Esophagus mucosa (tissue), 1 donor: ENCODE data around the gene RAD51AP2. TPM values are rescaled to one million over a fixed set of nuclear protein-coding genes. Genes with fewer than 3 reads are reported as not detected.
"Not testable (repeated sequence)": the region's sequence is repeated elsewhere in the genome, so short reads cannot be mapped to it uniquely, and the experiment has no call there.

Experiments
- ATAC-seq: fragments of 200-7000 bp; cut with Tn5 transposase; one replicate; pipeline ENCODE4 v1.9.1; 2020
- total RNA-seq: library from RNA; stranded (reverse); gene quantifications from one replicate; pipeline ENCODE4 v1.2.4, GENCODE V29; 2023
- donor health status: DM: yes; HTN: yes; CAD: no.

The RAD51AP2 gene
- total RNA-seq, 1 donor from 2014 or later = 0.16 TPM

DNA sequence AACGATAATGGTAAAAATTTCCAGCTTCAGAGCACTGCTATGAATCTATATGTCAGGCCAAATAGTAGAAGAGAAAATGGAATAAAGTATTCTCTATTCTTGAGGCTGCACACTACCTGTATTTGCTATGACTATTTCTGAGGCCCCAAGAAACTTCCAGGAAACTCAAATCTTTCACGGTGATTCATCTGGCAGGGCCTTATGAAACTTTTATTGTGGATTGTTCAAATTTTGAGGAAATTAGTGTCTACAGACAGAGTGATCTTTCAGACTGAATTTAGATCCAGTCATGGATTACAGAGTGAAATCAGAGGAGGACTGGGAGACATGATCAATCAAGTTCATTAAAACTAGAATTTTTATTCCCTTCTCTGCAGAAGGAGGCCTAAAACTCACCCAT is 18.2 kb upstream of the RAD51AP2 start:
- ATAC-seq = no peak

- no peak for ATAC-seq
Observed at GRCh38 chr2:17533546-17533945, 15.3 kb upstream of the RAD51AP2 start.

GRCh38 chr2:17529771-17530170 is 11.5 kb upstream of the RAD51AP2 start:
- no peak for ATAC-seq

DNA sequence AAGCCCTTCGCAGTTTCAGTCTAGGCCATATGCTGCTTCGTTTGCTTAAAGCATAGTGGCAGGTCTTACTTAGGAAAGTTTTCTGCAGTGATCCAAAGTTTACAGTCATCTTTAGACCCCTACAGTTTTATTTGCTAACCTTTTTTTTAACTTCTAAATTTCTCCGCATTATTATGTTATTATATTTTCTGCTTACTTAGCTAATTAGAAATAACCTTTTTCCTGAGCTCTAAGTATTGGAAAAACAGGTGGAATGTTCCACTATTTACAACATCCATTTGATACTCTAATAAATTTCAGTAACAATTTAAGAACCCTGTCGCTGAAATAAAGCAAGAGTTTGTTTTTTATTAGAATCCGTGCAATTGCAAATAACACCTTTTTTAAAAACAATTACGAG is 4.1 kb upstream of the RAD51AP2 start:
- no peak for ATAC-seq

DNA sequence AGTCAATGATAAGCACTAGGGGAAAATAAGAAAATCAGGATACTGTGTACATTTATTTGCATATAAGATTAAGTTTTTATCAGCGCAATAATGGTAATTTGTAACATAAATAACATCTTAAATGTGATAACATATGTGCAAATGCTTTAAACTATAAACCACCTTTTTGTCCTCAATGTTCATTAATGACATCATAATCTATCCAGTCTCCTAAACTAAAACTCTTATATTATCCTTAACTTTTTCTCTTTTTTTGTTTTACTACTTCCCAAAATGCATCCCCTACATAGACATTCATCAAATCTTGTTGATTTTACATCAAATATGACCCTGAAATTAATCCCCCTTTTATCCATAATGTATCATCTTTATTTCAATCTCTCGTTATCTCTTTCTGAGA is 3.4 kb upstream of the RAD51AP2 start:
- no peak for ATAC-seq

GRCh38 chr2:17520761-17521160 is 2.5 kb upstream of the RAD51AP2 start:
- ATAC-seq = no peak

DNA sequence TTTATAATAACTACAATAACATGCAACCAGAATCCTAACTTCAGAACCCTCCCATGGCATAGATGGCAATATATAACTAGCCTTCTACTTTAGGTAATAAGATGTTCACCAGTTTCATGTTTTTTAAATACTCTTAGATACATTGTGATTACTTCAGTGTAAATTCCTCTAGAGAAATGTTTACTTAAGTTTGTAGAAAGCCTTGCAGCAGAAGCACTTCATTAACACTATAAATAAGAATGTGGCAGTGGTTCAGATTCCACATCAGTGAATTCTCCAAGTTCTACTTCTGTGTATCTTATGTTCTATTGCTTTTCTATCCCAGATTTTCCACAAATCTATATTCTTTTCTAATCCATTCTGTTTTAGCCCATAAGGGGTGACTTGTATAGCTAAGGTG is 1.2 kb upstream of the RAD51AP2 start:
- ATAC-seq = no peak

GRCh38 chr2:17517481-17518211 is 594 bp downstream of the RAD51AP2 start:
- no peak for ATAC-seq

GRCh38 chr2:17515652-17516051 is 2.6 kb downstream of the RAD51AP2 start:
- ATAC-seq = no peak

GRCh38 chr2:17506736-17507616 is 11.3 kb downstream of the RAD51AP2 start:
- ATAC-seq = peak; percentile 50

- ATAC-seq = no peak
Observed at GRCh38 chr2:17497718-17498117, 20.5 kb downstream of the RAD51AP2 start.

DNA sequence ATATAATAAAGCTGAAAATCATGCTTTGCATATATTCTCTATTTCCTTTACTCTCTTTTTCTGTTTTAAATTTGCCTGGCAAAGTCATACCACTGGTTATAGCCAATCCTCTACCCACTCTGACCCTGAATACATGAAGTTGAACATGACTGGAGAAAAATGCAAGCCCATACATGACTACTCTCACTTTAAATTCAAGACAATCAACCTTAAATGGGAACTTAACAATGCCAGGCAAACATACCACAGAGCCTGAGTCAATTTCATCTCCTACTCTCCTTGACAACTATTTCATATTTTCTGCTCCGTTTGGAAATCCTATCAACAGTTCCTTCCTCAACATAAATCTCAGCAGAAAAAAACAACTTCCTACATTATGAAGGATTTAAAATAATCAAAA is 22.6 kb downstream of the RAD51AP2 start:
- peak; percentile 67 for ATAC-seq

GRCh38 chr2:17490165-17490564 is 28.1 kb downstream of the RAD51AP2 start:
- ATAC-seq = not testable (repeated sequence)

DNA sequence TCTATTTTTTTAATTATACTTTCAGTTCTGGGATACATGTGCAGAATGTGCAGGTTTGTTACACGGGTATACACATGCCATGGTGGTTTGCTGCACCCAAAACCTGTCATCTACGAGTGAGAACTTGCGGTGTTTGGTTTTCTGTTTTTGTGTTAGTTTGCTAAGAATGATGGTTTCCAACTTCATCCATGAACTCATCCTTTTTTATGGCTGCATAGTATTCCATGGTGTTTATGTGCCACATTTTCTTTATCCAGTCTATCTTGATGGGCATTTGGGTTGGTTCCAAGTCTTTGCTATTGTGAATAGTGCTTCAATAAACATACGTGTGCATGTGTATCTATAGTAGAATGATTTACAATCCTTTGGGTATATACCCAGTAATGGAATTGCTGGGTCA is 29.6 kb downstream of the RAD51AP2 start:
- not testable (repeated sequence) for ATAC-seq

- ATAC-seq = no peak
Observed at GRCh38 chr2:17483496-17483895, 34.7 kb downstream of the RAD51AP2 start.

DNA sequence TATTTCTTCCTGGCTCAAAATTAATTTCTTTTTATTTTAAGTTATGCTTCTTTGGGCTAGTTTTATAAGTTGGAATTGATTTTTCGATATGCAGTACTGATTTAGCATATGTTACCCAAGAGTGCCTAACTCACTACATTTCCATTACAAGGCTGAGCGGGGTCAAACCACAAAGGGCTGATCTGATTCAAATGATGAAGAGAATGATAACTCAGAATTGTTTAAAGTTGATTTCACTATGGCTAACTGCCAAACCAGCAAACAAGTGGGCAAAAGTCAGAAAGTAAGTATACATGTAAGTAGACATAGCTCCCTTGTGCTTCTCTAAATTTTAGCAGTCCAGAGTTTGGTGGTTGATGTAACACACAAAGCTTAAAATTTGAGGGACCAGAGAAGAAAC is 35.6 kb downstream of the RAD51AP2 start:
- no peak for ATAC-seq

GRCh38 chr2:17479875-17480274 is 38.4 kb downstream of the RAD51AP2 start:
- no peak for ATAC-seq

GRCh38 chr2:17476830-17477229 is 41.4 kb downstream of the RAD51AP2 start:
- peak; percentile 57 for ATAC-seq

DNA sequence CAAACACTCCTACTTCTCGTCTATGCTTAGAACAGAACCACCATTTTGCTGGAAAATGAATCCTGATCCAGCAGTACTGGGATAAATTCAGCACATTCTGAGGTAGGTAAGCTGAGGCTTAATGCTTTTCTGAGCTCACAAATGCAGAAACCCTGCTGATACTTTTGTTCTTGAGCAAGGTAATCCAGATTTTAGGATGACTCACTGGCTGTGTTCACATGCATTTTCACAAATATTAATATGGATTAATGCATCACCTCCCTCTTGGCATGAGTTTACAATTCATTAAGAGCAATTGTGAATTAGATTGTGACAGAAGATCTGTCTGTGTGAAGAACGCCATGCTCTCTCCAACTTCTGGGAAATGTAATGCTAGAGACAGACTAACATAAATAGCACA is 42.2 kb downstream of the RAD51AP2 start:
- ATAC-seq = peak; percentile 86

DNA sequence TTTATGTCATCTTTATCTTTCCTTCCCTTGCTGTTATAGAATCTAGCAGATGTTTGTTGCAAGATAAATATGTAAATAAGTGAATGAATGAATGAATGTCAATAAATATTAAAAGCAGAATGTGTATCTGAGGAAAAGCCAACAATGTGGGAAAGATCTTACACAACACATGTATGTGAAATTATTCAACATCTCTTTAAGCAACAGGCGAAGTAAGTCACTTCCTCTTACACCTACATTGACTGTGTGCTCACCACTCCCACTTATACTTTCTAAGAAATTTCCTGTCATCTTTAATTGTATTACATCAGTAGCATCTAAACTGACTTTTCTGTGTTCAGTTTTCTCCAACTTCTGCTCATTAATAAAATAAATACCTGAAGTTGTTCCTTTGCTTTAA is 43.0 kb downstream of the RAD51AP2 start:
- ATAC-seq = peak; percentile 84

DNA sequence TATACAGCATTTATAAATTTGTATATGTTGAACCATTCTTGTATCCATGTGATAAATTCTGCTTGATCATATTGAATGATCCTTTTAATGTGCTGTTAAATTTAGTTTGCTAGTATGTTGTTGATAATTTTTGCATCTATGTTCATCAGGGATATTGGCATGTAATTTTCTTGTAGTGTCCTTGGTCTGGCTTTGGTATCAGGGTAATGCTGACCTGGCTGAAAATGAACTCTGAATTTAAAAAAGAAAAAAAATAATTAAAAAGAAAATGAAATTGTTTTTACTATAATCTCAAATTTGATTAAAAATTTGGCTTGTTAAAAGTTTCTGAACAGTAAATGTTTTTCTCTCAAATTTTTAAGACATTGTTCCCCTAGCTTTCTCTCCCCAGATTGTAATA is 46.3 kb downstream of the RAD51AP2 start:
- ATAC-seq = no peak

DNA sequence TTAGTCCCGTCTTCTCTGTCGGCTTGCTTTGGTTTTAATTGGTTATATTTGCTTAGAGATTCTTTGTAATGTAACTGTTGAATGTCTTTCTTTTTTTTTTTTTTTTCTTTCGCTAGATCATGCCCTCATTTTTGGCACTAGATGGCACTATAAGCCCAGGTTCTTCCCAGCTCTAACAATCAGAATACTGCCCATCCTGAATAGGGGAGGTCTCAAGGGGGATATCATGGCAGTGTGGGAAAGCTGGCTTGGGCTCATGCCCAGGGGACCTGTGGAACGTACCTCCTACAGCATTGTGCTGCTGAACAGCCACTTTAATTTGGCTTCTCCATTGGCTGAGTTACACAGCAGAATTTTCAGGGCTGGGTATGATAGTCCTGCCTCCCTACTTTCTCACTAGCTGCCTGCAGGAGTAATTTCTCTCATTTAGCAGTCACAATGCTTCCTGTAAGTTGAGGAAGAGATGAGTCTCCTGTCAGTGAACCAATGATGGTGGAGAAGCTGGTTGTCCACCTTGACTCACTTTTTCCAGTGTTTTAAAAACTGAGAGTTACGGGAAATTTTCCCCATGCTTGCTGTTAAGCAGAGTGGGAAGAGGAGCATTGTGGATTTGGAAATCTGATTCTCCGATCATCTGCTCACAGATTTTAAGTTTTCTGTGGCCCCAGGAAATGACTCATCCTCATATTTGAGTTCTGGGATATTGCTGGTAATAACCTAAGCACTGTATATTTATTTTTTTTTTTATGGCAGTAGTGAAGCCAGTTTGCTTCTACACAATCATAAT is 47.2 kb downstream of the RAD51AP2 start:
- ATAC-seq = peak; percentile 59

- no peak for ATAC-seq
Observed at GRCh38 chr2:17461087-17461475, 57.2 kb downstream of the RAD51AP2 start.
